ENCODE results near the gene SNORC. TPM values are rescaled to one million over a fixed set of nuclear protein-coding genes. Genes with fewer than 3 reads are reported as not detected.

Gene SNORC
- total and polyA plus RNA-seq, 9 of the 15 experiments (the other 6 are each of a cell fraction or from before 2014, with no cell fraction given): 0.14 to 2.5 (median 0.72) TPM; not detected in 2

DNA sequence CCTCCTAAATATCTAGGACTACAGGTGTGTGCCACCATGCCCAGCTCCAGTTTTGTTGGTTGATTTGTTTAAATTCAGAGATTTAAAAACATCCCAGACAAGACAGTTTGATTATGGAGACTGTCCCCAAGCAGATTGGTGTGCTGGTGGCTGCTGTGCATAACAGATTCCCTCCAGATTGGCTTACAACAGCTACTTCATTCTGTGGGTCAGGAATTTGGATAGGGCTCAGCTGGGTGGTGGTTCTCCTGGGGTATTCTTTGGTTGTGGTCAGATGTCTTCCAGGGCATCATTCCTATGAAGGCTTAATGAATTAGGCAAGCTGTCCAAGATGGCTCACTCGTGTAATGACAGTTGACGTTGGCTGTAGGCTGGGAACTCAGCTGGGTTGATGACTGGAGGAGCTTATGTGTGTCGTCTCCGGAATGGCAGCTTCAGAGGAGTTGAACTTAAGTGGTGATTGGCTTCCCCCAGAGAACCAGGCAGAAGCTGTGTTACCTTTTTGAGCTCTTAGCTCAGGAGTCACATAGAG, 10.6 kb upstream of the SNORC start:
- CTCF ChIA-PET (ENCODE audit: low intra/inter-chr PET ratio): no interaction called here
- intact Hi-C loops (cut with micrococcal nuclease): loop anchor here (10.0 kb wide), 1 partner anchor 165 kb away; no protein-coding TSS in a partner anchor
- in situ Hi-C loops (cut with MboI): loop anchor here (10.0 kb wide), 1 partner anchor 405 kb away; no protein-coding TSS in a partner anchor

More for the DNA sequence above, 10.6 kb upstream of the SNORC start:
- H3K36me3 ChIP-seq (ENCODE audit: control insufficient read depth, insufficient read depth, low read length): peaks cover 45% of the 10 kb centered on the region; the same call in 2 of the 3 replicates
- H3K4me1 ChIP-seq (replicated peaks in 1 of 2; ENCODE audit: control insufficient read depth in 2 of 2, insufficient read depth in 2 of 2, low read length in 2 of 2): no peaks in the 10 kb centered on the region
- H3K79me2 ChIP-seq (ENCODE audit: control insufficient read depth, insufficient read depth, low read length): no peaks in the 10 kb centered on the region
- no TSS peak for BruUV-seq (replicated peaks)
- POLR2A ChIA-PET: interaction anchor here (0.5 kb wide), 1 partner anchor 430 kb away, joined by 3 read pairs; no protein-coding TSS in a partner anchor
- no peak overlapping the region for H3K4me2 ChIP-seq (ENCODE audit: insufficient read depth, low read length)
- no peak for DNase-seq (ENCODE audit: extremely low read depth in 1 of 4, low spot score in 3 of 4)
- no peak for ATAC-seq
- H3K9me1 ChIP-seq (ENCODE audit: control insufficient read depth, insufficient read depth, low read length): no peaks in the 10 kb centered on the region
- no peak overlapping the region for H2AFZ ChIP-seq (ENCODE audit: low read depth, low read length)
- 94% methylated on average over 4 of the region's 4 CpGs for WGBS (ENCODE audit: insufficient coverage, low coverage, missing lambda C conversion rate)
- H4K20me1 ChIP-seq (replicated peaks; ENCODE audit: control insufficient read depth, insufficient read depth, low read length): no peaks in the 10 kb centered on the region
- no peak overlapping the region for H3K27ac ChIP-seq (ENCODE audit: extremely low read depth, low read depth, low read length)
- no peak overlapping the region for H3K9ac ChIP-seq (ENCODE audit: insufficient read depth in 1 of 2, low read depth in 2 of 2, low read length in 2 of 2)
- FAIRE-seq: no peak
- TF ChIP-seq THRAP3 (IDR thresholded peaks at IDR 0.05; ENCODE audit: borderline replicate concordance): no peak
- no peak for TF ChIP-seq HMGXB4 (CRISPR knock-in tag; IDR thresholded peaks at IDR 0.05)
- no peak for TF ChIP-seq POU5F1 (IDR thresholded peaks at IDR 0.05; ENCODE audit: borderline replicate concordance, low read depth, low read length, partially characterized antibody)
- TF ChIP-seq ZNF224 (CRISPR knock-in tag; IDR thresholded peaks at IDR 0.05): no peak
- no peak for TF ChIP-seq MXD1 (CRISPR knock-in tag; IDR thresholded peaks at IDR 0.05; ENCODE audit: borderline replicate concordance, poor library complexity, severe bottlenecking)
- TF ChIP-seq NEUROD1 (IDR thresholded peaks at IDR 0.05; ENCODE audit: borderline replicate concordance, low read depth, low read length, partially characterized antibody): no peak
- TF ChIP-seq KDM2B (CRISPR knock-in tag; IDR thresholded peaks at IDR 0.05): no peak
- no peak for TF ChIP-seq PKNOX1 (IDR thresholded peaks at IDR 0.05)
- TF ChIP-seq FOXK2 (conservative IDR thresholded peaks at IDR 0.05 in 1 of 2, IDR thresholded peaks at IDR 0.05 in 1 of 2; ENCODE audit: low read depth in 2 of 2): no peak
- TF ChIP-seq RUNX1 (IDR thresholded peaks at IDR 0.05; ENCODE audit: low read depth): no peak
- TF ChIP-seq HOXB6 (CRISPR knock-in tag; IDR thresholded peaks at IDR 0.05; ENCODE audit: borderline replicate concordance): no peak
- no peaks in the 10 kb centered on the region for H3K27me3 ChIP-seq (ENCODE audit: control insufficient read depth in 2 of 2, insufficient read depth in 2 of 2, low read length in 2 of 2)
- no peaks in the 10 kb centered on the region for H3K9me3 ChIP-seq (replicated peaks; ENCODE audit: control insufficient read depth, insufficient read depth, low read depth, low read length)
- no peak overlapping the region for H3K4me3 ChIP-seq
